Measurements from ENCODE around the gene SOX4.

Gene SOX4

GRCh38 chr6:21615504-21615903 lies 22.0 kb downstream of the SOX4 start:
- no peak for DNase-seq

GRCh38 chr6:21616005-21616404 lies 22.5 kb downstream of the SOX4 start:
- no peak for DNase-seq

GRCh38 chr6:21625642-21626041 lies 32.1 kb downstream of the SOX4 start:
- DNase-seq = no peak

- DNase-seq = no peak
Measured at GRCh38 chr6:21626756-21627155, 33.2 kb downstream of the SOX4 start.

GRCh38 chr6:21628160-21628559 lies 34.6 kb downstream of the SOX4 start:
- DNase-seq = no peak

- no peak for DNase-seq
Measured at GRCh38 chr6:21633511-21634109, 40.1 kb downstream of the SOX4 start.

GRCh38 chr6:21634582-21634981 lies 41.0 kb downstream of the SOX4 start:
- DNase-seq = no peak

- no peak for DNase-seq
Measured at GRCh38 chr6:21636876-21637275, 43.3 kb downstream of the SOX4 start.

- DNase-seq = no peak
Measured at GRCh38 chr6:21639316-21639715, 45.8 kb downstream of the SOX4 start.

Measured in NCI-H2029 treated with DMSO at 0.1 percent for 48 hours (cell line).